Uterus (tissue), 2 donors: ENCODE data around the gene HOXB4.

Experiments used
- POLR2A ChIP-seq, 2 donors: fragments of 450-650 bp; IDR thresholded peaks; one replicate each; pipeline ENCODE4 v1.6.1; 2016; ENCODE audit warnings: antibody characterized with exemption in 2 of 2, mild to moderate bottlenecking in 1 of 2, moderate library complexity in 1 of 2
- TF ChIP-seq, protein P1 (sequence below), 4 experiments: fragments of 200-600 bp in 2 of 4; fragments of 450-650 bp in 2 of 4; sonication (generic) in 2 of 4; IDR thresholded peaks; one replicate each; pipeline ENCODE4 v1.5.1; 2016 to 2019; ENCODE audit warnings: antibody characterized with exemption in 4 of 4, mild to moderate bottlenecking in 2 of 4, moderate library complexity in 1 of 4

DNA sequence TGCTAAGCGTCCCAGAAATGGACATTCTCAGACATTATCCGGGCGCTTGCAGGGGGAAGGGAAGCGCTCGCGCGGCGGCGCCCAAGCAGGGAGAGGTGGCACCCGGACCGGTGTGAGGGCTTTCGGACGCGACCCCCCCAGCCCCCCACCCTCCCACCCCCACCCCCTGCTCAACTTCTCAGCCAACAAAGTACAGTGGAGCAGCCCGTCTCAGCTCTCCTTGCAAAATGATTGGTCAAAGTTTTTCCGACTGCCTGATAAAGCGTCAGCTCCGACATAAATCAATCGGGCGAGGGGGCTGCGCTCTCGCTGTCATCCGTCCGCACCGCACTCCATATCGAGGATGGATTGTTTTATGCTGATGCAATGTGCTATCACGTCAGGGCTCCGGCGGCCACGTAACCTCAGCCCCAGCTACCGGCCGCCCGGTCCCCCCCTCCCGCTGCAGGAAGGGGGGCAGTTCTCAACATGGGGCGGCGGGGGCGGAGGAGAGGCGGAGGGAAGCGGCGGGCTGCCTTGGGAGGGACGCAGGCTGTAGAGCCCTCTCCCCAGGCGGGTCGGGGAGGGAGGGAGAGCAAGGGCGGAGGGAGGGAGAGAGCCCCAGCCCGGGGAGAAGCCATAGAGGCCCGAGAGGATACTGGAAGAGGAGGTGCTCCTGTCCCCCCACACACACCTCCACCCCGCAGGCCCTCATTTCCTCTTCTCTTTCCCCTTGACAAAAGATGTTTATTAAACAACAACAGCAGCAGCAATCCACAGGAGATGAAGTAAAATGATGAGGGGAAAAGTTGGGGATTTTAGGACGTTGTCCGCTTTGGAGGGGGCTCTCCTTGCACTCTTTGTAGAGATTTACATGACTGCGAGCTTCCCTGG, 48.3 kb upstream of the HOXB4 start, which contains the start of gene HOXB9:
- TF ChIP-seq, protein P1, sequence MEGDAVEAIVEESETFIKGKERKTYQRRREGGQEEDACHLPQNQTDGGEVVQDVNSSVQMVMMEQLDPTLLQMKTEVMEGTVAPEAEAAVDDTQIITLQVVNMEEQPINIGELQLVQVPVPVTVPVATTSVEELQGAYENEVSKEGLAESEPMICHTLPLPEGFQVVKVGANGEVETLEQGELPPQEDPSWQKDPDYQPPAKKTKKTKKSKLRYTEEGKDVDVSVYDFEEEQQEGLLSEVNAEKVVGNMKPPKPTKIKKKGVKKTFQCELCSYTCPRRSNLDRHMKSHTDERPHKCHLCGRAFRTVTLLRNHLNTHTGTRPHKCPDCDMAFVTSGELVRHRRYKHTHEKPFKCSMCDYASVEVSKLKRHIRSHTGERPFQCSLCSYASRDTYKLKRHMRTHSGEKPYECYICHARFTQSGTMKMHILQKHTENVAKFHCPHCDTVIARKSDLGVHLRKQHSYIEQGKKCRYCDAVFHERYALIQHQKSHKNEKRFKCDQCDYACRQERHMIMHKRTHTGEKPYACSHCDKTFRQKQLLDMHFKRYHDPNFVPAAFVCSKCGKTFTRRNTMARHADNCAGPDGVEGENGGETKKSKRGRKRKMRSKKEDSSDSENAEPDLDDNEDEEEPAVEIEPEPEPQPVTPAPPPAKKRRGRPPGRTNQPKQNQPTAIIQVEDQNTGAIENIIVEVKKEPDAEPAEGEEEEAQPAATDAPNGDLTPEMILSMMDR (IDR thresholded peaks at IDR 0.05), result no peak
- no peak for TF ChIP-seq POLR2A (IDR thresholded peaks at IDR 0.05)
